ENCODE data around the gene PIGU. TPM values are rescaled to one million over a fixed set of nuclear protein-coding genes. Genes with fewer than 3 reads are reported as not detected.

Gene PIGU
- total and polyA plus RNA-seq, 9 of the 15 experiments (the other 6 are each of a cell fraction or from before 2014, with no cell fraction given), result 6.5 to 100 (median 28.1) TPM

- no peak for TF ChIP-seq ZNF592 (IDR thresholded peaks at IDR 0.05)
- no peak for TF ChIP-seq ZNF586 (CRISPR knock-in tag; conservative IDR thresholded peaks at IDR 0.05)
- TF ChIP-seq ATF4 (CRISPR knock-in tag; IDR thresholded peaks at IDR 0.05), result no peak
- TF ChIP-seq ARID3A (IDR thresholded peaks at IDR 0.05; ENCODE audit: borderline replicate concordance, low read depth, low read length), result no peak
- TF ChIP-seq ZNF311 (CRISPR knock-in tag; IDR thresholded peaks at IDR 0.05), result no peak
- 0 out of 4 replicates have a peak, but pooled peaks of 1 of the 2 experiments have one; percentile 18 for TF ChIP-seq TEAD1 (CRISPR knock-in tag; IDR thresholded peaks at IDR 0.05)
- peak; percentile 83 for TF ChIP-seq TAF7 (tag; IDR thresholded peaks at IDR 0.05)
- peak; percentile 99 to 100 for TF ChIP-seq MAZ (CRISPR knock-in tag; conservative IDR thresholded peaks at IDR 0.05 in 1 of 2, IDR thresholded peaks at IDR 0.05 in 1 of 2)
- peak; percentile 76 to 97 (median 94) for TF ChIP-seq YY1 (IDR thresholded peaks at IDR 0.05; ENCODE audit: borderline replicate concordance in 1 of 3, control insufficient read depth in 1 of 3, extremely low read depth in 1 of 3, insufficient read depth in 3 of 3, insufficient read length in 1 of 3, insufficient replicate concordance in 2 of 3, low read depth in 1 of 3, low read length in 2 of 3)
- TF ChIP-seq SUPT5H (IDR thresholded peaks at IDR 0.05), result peak; percentile 88
- peak; percentile 63; the same call in 1 of the 2 replicates for TF ChIP-seq ATF7 (IDR thresholded peaks at IDR 0.05)
- no peak for TF ChIP-seq CAMTA2 (CRISPR knock-in tag; conservative IDR thresholded peaks at IDR 0.05)
- no peak for TF ChIP-seq PHTF2 (CRISPR knock-in tag; IDR thresholded peaks at IDR 0.05)
- TF ChIP-seq TSC22D4 (tag; IDR thresholded peaks at IDR 0.05), result no peak
- TF ChIP-seq POLR2A (conservative IDR thresholded peaks at IDR 0.05), result peak; percentile 93
- TF ChIP-seq E2F6 (IDR thresholded peaks at IDR 0.05; ENCODE audit: borderline replicate concordance in 1 of 2, extremely low read depth in 1 of 2, insufficient read depth in 1 of 2, insufficient read length in 1 of 2, low read depth in 1 of 2, low read length in 1 of 2, poor library complexity in 1 of 2, severe bottlenecking in 1 of 2), result peak; percentile 65 to 72
- TF ChIP-seq ZSCAN29 (IDR thresholded peaks at IDR 0.05), result no peak
- TF ChIP-seq SAFB2 (IDR thresholded peaks at IDR 0.05; ENCODE audit: borderline replicate concordance, low read depth, low read length, severe bottlenecking), result no peak
- peak; percentile 75; the same call in 1 of the 2 replicates for TF ChIP-seq ZNF197 (CRISPR knock-in tag; IDR thresholded peaks at IDR 0.05; ENCODE audit: low read depth)
- TF ChIP-seq BCL6 (CRISPR knock-in tag; IDR thresholded peaks at IDR 0.05), result no peak
These were observed at the start of gene PIGU (continued) for GRCh38 chr20:34676642-34677373.

Data from K562 (cell line).